Stimulated activated CD8-positive, alpha-beta memory T cell treated with anti-CD3 and anti-CD28 coated beads, Interleukin-7, amount 100 ng/mL, for 48 hours (primary cell): ENCODE results near the gene SLC6A2.
"Not testable (repeated sequence)": the region's sequence is repeated elsewhere in the genome, so short reads cannot be mapped to it uniquely, and the experiment has no call there.

Source experiments
- DNase-seq, 2 donors: peaks; one replicate each; pipeline ENCODE4 v3.0.0-alpha.2; 2020; ENCODE audit warnings: low read depth in 1 of 2; ENCODE audit errors: extremely low read depth in 1 of 2

SLC6A2 gene

GRCh38 chr16:55655897-55656681 lies at the start of gene SLC6A2:
Gene SLC6A2 (plus strand): TSS chr16:55655988. CDS start chr16:55656695, 707 bp downstream.
- no peak for DNase-seq

GRCh38 chr16:55613613-55614335 lies 42.0 kb upstream of the SLC6A2 start:
- no peak for DNase-seq

GRCh38 chr16:55615071-55615470 lies 40.7 kb upstream of the SLC6A2 start:
- DNase-seq: no peak

- not testable (repeated sequence) for DNase-seq
Observed at GRCh38 chr16:55615670-55616069, 40.1 kb upstream of the SLC6A2 start.

GRCh38 chr16:55621771-55622170 lies 34.0 kb upstream of the SLC6A2 start:
- DNase-seq: no peak

GRCh38 chr16:55622272-55622671 lies 33.5 kb upstream of the SLC6A2 start:
- DNase-seq: no peak

GRCh38 chr16:55622930-55623561 lies 32.7 kb upstream of the SLC6A2 start:
- DNase-seq: no peak

GRCh38 chr16:55623640-55624039 lies 32.1 kb upstream of the SLC6A2 start:
- DNase-seq: no peak

- DNase-seq: no peak
Observed at GRCh38 chr16:55624696-55625095, 31.1 kb upstream of the SLC6A2 start.

- no peak for DNase-seq
Observed at GRCh38 chr16:55625843-55626242, 29.9 kb upstream of the SLC6A2 start.

GRCh38 chr16:55628306-55628968 lies 27.4 kb upstream of the SLC6A2 start:
- no peak for DNase-seq

- no peak for DNase-seq
Observed at GRCh38 chr16:55630774-55631173, 25.0 kb upstream of the SLC6A2 start.

GRCh38 chr16:55632259-55632658 lies 23.5 kb upstream of the SLC6A2 start:
- no peak for DNase-seq

GRCh38 chr16:55634193-55634592 lies 21.6 kb upstream of the SLC6A2 start:
- DNase-seq: no peak

GRCh38 chr16:55638256-55638655 lies 17.5 kb upstream of the SLC6A2 start:
- no peak for DNase-seq

GRCh38 chr16:55640701-55641327 lies 15.0 kb upstream of the SLC6A2 start:
- no peak for DNase-seq

GRCh38 chr16:55641430-55642056 lies 14.2 kb upstream of the SLC6A2 start:
- DNase-seq: no peak

- no peak for DNase-seq
Observed at GRCh38 chr16:55642611-55643010, 13.2 kb upstream of the SLC6A2 start.

GRCh38 chr16:55643161-55643970 lies 12.4 kb upstream of the SLC6A2 start:
- no peak for DNase-seq
